NCI-H345 treated with DMSO at 0.1 percent for 48 hours (cell line): ENCODE results near the gene TBL1XR1.
"Not testable (repeated sequence)": the region's sequence is repeated elsewhere in the genome, so short reads cannot be mapped to it uniquely, and the experiment has no call there.

Experiments used
- DNase-seq: peaks from one replicate; lab custom pipeline; 2025; ENCODE audit not compliant: unreplicated experiment; lab: John Stamatoyannopoulos, UW

TBL1XR1 gene

DNA sequence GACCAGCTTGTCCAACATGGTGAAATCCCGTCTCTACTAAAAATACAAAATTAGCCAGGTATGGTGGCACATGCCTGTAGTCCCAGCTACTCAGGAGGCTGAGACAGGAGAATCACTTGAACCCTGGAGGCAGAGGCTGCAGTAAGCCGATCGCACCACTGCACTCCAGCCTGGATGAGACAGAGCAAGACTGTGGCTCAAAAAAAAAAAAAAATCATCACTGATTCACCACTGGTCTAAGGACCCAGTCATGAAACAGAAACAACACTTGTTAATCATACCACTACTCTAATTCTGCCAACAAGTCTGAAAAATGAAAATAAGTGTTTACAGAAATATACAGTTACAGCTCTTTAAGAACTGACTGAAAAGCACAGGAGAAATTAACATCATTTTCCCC lies 12.7 kb downstream of the TBL1XR1 start:
- not testable (repeated sequence) for DNase-seq

- DNase-seq: no peak
These were observed 14.9 kb downstream of the TBL1XR1 start for GRCh38 chr3:177182352-177182751.

GRCh38 chr3:177181418-177181817 lies 15.9 kb downstream of the TBL1XR1 start:
- DNase-seq: no peak

DNA sequence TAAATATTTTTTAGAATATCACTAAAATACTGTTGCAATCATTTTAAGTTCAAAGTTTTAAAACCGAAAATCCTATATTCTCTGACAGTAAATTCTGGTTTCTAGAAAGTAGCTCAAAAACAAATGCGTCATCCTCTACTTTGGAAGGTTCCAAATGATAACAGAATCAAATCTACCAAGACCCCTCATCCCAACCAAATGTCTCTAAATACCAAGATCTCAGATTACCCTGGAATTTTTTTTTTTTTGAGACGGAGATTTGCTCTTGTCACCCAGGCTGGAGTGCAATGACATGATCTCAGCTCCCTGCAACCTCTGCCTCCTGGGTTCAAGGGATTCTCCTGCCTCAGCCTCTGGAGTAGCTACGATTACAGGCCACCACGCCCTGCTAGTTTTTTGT lies 16.8 kb downstream of the TBL1XR1 start:
- DNase-seq: no peak

DNA sequence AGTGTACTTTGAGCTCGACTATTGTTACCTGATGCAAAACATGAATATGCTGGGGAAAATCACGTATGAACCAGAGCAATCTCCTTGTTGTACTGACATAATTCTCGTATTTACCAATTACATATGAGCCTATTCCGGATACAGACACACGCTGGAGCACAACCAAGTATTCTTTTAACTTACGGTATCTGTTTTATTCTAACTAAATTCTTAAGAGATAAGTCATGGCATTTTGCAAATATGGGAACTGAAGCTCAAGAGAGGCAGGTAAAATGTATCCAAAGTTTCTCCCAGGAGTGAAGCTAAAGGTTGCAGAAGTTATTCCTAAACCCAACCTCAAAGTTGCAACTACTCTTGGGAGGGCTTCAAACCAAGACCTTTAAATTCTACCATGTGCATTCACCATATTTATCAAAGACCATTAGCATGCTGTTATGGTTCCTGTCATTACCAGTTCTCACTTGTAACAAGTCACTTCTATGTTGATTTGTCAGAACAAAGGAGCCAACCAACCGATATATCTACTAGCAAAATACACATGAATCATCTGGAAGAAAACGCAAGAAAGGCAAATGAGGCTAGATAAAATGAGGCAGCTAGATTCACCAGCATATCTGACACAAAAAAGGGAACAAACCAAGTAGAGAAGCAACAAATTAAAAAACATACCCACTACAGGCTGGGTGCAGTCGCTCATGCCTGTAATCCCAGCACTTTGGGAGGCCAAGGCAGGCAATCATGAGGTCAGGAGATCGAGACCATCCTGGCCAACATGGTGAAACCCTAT lies 17.8 kb downstream of the TBL1XR1 start:
- no peak for DNase-seq

- no peak for DNase-seq
These were observed 19.5 kb downstream of the TBL1XR1 start for GRCh38 chr3:177177749-177178221.

DNA sequence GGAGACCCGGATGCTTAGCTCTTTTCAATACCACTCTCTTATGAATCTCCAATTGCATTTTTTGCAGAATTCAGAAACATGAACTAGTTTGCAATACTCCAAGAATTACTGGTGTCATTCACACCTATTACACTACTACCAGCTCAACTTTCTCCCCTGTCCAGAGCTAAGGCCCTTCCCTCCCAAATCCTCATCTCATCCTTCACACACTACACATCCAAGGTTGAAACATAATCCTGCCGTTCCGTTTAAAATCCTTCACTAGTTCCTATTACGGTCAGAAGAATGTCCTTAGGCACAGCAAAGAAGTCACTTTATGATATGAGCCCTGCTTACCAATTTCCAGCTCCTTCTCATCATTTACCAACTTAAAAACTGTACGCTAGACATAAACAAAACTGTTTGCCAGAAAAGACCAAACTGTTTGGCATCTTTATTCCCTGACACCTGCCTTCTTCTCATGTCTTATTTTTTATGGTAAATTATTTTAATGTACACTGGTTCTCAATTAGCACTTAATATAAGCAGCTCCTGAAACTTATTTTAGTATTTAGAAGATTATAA lies 22.6 kb downstream of the TBL1XR1 start:
- no peak for DNase-seq

DNA sequence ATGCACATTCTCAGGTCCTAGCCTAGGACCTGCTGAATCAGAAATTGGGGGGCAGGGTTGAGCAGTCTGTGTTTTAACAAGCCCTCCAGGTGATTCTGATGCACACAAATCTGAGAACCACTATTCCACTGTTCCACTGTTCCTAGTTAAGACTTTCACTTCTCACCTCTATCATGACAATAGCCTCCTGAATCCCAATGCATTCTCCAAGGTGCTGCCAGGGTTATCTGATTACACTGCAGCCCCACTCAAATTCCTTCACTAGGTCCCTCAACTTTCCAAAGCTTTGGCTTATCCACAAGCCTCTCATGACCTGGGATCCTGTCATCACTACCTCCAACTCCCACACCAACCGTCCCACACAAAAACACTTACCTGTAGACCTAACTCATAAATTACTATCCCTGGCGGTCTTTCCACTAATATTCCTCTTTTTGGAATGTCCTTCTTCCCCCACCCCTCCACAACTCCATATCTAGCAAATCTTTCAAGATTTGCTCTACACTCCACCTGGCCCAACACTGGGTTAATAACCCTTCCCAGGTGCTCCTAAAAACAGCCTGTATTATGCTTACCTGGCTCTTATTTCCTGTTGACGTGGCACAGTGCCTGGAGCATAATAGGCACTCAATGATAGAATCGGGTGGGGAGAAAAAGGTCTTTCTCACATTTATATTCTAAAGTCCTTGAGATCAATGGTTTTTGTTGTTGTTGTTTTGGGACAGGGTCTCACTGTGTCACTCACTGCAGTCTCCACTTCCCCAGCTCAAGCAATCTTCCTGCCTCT lies 27.2 kb downstream of the TBL1XR1 start:
- DNase-seq: no peak

GRCh38 chr3:177168431-177168830 lies 28.9 kb downstream of the TBL1XR1 start:
- no peak for DNase-seq

- no peak for DNase-seq
These were observed 34.5 kb downstream of the TBL1XR1 start for GRCh38 chr3:177162742-177163141.

- not testable (repeated sequence) for DNase-seq
These were observed 35.7 kb downstream of the TBL1XR1 start for GRCh38 chr3:177161603-177162002.

- DNase-seq: no peak
These were observed 38.8 kb downstream of the TBL1XR1 start for GRCh38 chr3:177158461-177158860.

DNA sequence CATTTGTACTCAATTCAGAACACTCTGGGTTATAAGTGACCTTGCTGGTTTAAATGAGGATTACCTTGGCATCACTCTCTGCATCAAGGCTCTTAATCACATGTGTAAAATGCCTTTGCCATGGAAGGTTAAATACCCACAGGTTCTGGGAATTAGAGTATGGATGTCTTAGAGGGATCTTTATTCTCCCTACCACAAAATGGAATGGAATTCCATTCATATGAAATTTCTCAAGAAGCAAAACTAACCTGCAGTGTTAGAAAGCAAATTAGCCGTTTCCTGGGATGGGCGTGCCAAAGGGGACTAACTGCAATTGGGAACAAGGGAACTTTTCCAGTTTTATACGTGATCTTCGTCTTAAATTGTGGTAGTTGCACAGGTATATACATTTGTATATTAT lies 39.8 kb downstream of the TBL1XR1 start:
- no peak for DNase-seq

GRCh38 chr3:177154733-177155132 lies 42.5 kb downstream of the TBL1XR1 start:
- no peak for DNase-seq

DNA sequence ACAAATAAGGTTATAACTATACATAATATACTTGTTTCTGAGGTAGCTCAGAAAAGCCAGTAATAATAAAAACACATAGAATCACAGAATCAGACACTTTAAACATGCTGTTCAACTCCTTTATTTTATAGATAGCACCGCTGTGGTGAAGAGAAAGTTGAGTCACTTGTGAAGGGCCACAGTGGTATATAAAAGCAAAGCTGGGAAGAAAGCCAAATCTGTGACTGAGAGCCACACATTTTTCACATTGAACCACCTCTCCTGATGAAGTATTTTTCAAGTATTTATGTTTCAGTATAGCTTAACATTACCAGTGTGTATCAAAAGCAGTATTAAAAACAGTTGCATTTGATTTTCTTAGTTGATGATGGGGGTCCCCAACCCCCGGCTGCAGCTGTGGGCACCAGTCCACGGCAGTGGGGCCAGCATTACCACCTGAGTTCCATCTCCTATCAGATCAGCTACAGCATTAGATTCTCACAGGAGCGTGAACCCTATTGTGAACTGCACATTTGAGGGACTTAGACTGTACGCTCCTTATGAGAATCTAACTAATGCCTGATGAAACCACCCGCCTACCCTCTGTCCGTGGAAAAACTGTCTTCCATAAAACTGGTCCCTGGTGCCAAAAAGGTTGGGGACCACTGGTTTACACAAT lies 46.2 kb downstream of the TBL1XR1 start:
- peak; percentile 53 for DNase-seq

GRCh38 chr3:177150218-177150916 lies 46.9 kb downstream of the TBL1XR1 start:
- no peak for DNase-seq

- DNase-seq: no peak
These were observed 48.2 kb downstream of the TBL1XR1 start for GRCh38 chr3:177149106-177149505.

DNA sequence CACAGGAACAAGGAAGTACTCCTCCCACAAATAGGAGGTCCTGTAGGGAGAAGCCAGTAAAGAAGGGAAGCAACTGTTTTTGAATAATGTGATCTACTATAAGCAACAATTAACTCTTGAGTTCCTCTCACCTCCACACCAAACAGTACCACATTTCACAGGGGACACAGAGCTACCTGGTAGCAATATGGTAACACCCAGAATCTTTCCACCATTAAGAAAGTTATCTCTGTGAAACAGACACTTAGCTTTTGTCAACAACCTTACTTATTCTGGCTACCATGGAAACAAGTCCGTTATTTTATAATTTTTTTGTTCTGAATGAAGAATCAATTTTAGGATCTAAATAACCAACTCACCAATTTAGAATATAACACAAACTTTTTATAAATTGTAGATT lies 49.5 kb downstream of the TBL1XR1 start:
- no peak for DNase-seq

DNA sequence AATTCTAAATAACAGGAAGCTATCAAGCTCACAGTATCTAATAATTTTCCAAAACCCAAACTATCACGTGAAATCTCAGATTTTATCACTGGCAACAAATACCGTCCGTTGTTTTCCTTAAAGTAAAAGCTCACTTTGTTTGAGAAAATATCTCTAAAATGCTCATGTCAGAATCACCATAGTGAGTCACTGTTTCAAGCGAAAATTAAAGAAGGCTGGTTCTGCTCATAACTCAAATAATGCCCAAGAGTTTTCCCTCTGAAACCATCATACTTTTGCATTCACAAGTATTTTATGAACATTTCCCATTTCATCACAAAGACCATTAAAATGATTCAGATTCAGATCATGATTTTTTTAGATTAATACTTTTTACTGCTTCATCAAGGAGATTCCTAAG lies 50.6 kb downstream of the TBL1XR1 start:
- no peak for DNase-seq

- DNase-seq: no peak
These were observed 51.3 kb downstream of the TBL1XR1 start for GRCh38 chr3:177145954-177146353.

GRCh38 chr3:177145381-177145780 lies 51.9 kb downstream of the TBL1XR1 start:
- DNase-seq: no peak
